Iris pigment epithelial cell (primary cell): ENCODE measurements around the gene HCST.

ENCODE experiments used
- DNase-seq: peaks from one replicate; pipeline ENCODE4 v3.0.0-alpha.2; 2011; ENCODE audit warnings: low read depth

The HCST gene

DNA sequence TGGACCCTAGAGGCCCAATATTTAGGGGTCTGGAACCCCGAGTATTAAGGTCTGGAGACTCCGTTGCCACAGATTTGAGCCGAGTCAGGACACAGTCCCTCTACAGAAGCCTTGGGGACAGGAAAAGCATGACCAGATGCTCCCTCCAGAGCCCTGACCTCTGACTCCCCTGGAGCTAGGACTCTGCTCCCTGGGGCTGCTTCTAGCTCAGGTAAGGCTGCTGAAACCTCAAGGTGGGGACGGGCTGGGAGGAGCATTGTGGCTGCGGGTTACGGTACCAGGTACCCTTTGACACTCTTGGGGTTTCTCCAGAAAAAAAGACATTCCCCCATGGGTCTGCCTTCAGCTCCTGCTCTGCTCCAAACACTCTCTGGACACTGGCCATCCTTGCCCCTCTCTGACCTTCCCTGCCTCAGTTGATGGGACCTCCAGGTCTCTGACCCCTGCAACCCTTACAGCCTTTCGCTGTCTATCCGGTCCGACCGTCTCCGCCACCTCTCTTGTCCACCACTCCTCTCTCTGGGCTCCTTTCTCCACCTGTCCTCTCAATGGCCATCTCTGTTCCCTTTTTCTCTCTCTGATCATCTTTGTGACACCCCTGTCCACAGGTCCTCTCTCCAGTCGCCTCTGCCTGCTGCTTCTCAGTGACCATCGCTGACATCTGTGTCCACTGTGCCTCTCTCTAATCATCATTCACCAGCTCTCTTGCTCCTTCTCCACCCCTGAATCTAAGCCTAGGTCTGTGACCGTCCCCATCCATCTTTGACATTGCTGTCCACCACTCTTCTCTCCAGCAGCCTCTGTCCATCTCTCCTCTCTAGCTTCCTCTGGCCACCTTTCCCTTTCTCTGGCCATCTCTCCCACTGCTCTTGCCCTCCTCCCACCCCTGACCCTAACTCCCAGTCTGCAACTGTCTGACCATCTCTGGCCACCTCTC lies 35.3 kb downstream of the HCST start:
- no peak for DNase-seq

DNA sequence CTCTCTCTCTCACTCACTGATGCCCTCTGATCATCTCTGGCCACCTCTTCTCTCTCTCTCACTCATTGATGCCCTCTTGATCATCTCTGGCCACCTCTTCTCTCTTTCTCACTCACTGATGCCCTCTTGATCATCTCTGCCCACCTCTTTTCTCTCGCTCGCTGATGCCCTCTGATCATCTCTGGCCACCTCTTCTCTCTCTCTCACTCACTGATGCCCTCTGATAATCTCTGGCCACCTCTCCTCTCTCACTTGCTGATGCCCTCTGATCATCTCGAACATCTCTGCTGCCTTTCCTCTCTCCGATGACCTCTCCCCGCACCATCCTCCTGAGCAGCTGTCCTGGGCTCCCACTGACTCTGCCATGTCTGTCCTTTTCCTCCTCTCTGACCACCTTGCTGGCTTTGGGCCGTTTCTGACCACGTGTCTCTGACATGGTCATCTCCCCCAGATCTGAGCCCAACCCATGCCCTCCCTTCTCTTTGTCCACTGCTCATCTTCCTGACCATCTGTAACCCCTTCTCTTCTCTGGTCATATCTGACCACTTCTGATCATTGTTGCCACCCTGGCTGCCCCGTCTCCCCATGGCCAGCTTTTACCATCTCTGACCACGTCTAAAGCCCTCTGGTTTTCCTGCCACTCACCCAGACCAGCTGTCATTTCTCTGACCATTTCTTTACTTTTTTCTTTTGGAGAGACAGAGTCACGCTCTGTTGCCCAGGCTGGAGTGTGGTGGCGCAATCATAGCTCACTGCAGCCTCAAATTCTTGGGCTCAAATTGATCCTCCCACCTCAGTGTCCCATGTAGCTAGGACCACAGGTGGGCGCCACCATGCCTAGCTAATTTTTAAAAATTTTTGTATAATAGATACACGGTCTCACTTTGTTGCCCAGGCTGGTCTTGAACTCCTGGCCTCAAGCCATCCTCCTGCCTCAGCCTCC lies 36.2 kb downstream of the HCST start:
- DNase-seq: no peak

DNA sequence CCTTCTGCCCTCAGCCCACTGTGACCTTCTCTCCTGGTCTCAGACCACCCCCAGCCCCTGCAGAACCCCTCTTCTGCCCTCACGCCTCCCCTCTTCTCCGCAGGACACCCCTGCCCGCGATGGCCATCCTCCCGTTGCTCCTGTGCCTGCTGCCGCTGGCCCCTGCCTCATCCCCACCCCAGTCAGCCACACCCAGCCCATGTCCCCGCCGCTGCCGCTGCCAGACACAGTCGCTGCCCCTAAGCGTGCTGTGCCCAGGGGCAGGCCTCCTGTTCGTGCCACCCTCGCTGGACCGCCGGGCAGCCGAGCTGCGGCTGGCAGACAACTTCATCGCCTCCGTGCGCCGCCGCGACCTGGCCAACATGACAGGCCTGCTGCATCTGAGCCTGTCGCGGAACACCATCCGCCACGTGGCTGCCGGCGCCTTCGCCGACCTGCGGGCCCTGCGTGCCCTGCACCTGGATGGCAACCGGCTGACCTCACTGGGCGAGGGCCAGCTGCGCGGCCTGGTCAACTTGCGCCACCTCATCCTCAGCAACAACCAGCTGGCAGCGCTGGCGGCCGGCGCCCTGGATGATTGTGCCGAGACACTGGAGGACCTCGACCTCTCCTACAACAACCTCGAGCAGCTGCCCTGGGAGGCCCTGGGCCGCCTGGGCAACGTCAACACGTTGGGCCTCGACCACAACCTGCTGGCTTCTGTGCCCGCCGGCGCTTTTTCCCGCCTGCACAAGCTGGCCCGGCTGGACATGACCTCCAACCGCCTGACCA lies 37.2 kb downstream of the HCST start:
- DNase-seq: no peak

DNA sequence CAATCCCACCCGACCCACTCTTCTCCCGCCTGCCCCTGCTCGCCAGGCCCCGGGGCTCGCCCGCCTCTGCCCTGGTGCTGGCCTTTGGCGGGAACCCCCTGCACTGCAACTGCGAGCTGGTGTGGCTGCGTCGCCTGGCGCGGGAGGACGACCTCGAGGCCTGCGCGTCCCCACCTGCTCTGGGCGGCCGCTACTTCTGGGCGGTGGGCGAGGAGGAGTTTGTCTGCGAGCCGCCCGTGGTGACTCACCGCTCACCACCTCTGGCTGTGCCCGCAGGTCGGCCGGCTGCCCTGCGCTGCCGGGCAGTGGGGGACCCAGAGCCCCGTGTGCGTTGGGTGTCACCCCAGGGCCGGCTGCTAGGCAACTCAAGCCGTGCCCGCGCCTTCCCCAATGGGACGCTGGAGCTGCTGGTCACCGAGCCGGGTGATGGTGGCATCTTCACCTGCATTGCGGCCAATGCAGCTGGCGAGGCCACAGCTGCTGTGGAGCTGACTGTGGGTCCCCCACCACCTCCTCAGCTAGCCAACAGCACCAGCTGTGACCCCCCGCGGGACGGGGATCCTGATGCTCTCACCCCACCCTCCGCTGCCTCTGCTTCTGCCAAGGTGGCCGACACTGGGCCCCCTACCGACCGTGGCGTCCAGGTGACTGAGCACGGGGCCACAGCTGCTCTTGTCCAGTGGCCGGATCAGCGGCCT lies 37.9 kb downstream of the HCST start:
- DNase-seq: no peak

DNA sequence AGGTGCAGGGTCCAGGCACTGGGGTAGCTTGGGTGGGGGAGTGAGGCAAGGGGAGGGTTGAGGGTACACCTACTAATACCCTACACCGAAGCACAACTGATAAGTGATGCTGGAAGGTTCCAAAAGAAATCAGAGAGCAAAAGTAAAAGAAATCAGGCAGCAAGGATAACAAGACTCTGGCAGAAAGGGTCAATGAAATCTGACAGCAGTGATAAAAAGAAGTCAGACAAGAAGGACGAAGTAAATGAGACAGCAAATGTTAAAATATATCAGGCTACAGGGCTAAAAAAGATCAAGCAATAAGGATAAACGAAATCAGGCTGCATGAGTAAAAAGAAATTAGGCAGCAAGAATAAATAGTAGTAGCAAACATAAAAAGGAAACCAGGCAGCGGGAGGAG lies 38.5 kb downstream of the HCST start:
- no peak for DNase-seq

DNA sequence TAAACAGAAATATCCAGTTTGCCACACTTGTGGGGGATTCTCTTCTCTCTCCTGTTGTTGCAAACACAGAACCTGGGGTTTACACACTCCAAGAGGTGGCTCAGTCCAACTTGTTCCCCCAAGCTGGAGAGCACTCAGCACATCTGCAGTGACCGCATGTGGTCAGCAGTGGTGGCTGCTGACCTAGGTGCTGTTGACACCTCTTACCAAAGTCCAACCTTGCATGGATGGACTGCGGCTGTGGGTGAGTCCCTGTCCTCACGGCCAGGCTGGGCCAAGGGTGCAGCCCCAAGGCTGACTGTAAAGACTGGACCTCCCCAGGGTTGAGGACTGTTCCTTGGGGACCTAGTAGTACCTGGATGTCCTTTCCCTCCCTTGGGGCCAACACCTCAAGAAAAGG lies 39.9 kb downstream of the HCST start:
- DNase-seq: no peak

DNA sequence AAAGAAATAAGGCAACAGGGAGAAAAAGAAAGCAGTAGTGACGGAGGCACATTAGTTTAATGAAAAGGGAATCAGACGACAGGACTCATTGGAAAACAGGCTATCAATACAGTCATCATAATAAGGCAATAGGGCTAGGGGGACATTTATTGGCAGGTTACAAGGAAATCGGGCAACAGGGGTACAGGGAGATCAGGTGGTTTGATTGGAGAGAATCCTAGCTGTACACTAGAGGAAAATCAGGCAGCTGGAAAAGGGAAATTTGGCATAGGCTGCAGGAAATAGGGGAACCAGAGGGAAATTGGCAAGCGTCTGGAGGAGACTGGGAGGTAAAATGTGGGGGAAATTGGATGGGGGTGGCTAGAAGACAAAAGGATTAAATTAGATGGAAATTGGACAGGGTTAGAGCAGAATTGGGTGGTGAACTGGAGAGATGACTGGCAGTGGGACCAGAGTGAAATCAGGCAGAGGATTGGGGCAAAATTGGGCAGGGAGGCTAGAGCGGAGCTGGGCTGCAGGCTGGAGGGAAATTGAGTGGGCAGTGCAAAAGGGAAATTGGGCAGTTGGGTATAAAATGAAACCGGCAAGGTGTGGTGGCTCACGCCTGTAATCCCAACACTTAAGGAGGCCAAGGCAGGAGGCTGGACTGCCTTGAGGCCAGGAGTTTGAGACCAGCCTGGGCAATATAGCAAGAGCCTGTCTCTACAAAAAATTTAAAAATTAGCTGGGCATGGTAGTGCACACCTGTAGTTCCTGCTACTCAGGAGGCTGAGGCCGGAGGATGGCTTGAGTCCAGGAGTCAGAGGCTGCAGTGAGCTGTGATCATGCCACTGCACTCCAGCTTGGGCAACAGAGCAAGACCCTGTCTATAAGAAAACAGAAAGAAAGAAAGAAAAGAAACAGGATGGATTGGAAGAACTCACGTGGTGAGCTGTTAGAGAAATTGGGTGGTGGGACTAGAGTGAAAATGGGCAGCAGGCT lies 41.3 kb downstream of the HCST start:
- no peak for DNase-seq

DNA sequence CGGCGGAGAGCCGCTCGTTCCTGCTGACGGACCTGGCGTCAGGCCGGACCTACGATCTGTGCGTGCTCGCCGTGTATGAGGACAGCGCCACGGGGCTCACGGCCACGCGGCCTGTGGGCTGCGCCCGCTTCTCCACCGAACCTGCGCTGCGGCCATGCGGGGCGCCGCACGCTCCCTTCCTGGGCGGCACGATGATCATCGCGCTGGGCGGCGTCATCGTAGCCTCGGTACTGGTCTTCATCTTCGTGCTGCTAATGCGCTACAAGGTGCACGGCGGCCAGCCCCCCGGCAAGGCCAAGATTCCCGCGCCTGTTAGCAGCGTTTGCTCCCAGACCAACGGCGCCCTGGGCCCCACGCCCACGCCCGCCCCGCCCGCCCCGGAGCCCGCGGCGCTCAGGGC lies 42.2 kb downstream of the HCST start:
- no peak for DNase-seq

DNA sequence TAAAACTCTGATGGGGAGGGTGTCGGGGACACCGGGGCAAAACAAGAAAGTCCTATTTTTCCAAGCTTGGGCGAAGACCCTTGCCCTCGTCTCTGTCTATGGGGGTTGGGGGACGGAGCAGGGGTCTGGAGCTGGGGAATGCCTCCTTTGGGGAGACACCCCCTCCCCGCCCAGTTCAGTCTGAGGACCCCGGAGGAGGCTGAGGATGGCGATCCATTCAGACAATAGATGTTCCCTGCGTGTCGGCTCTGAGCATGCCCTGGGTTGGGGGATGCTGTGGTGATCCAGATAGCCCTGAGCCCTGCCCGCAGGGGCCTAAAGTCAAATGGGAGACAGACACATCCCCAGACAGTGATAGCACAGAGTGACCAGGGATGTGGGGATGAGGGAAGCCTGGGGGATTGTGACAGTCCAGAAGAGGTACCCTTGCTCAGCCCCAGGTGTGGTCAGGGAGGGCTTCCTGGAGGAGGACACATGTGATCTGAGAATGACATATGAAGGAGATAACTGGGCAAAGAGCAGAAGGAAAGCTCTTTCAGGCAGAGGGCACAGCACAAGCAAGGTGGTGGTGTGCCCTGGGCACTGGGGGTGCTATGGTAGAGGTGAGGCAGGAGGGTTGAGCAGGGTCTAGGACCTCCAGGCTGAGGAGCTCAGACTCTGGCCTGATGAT lies 42.9 kb downstream of the HCST start:
- DNase-seq: no peak

DNA sequence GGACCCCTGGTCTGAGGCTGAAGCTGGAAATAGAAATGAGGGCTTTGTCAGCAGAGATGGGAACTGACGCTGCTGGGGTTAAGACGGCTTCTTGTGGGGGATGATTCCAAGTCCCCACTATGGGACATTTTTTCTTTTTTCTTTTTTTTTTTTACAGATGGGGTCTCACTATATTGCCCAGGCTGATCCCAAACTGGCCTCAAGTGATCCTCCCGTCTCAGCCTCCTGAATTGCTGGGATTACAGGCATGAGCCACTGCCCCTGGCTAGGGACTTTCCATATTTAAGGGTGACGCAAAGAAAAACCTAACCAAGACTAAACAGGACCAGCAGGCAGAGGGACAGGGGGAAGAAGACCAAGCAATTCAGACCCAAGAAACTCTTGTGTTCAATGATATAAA lies 43.9 kb downstream of the HCST start:
- no peak for DNase-seq

DNA sequence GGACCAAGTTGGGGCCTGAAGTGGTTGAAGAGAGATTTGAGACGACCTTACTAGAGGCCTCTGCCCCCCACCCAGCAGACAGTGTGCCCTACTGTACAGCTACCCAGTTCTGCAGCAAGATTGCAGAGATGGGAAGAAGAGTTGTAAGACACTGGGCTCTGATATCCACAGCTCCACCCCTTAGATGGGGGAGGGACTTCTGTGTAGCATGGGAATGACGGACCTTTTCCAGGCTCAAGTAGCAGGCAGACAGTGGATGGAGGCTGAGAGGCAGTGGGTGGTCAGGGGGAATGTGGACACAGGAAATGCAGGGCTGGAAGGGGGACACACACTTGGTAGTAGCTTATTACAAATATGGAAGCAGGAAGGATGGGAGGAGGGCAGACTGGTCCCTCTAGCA lies 46.8 kb downstream of the HCST start:
- no peak for DNase-seq
